ENCODE measurements around the gene TUBB2A. TPM values are rescaled to one million over a fixed set of nuclear protein-coding genes. Genes with fewer than 3 reads are reported as not detected.
A peak's percentile ranks its signal among the peaks of the same experiment; 100 is the strongest.

Gene TUBB2A
- total and polyA plus RNA-seq, 4 donors, result 10.8 to 53.5 (median 30.1) TPM

DNA sequence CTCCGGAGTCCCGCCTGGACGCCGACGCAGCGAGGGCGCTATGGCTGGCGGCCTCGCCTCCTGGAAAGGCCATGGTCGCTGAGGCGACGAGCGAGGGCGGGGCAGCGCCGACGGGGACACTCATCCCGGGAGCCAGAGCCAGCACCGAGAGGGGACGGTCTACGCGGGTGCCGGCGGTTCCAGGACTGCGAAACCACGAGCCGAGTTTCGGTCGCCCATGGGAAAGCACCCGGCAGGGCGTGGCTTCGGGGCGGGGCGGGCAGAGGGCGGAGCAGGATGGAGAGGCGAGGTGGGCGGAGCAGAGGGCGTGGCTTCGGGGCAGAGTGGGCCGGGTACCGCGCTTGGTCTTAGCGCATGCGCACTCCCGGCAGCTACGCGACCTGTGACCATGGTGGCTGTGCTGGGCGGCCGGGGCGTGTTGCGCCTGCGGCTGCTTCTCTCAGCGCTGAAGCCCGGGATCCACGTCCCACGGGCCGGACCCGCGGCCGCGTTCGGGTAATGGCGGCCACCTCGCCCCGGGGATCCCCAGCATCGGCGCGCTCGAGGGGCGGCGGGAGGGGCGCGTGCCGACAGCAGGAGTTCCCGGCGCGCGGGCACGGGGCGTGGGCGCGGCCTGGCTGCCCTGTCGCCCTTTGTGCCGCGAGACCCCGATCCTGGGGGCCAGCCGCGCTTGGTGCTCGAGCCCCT, 38.8 kb downstream of the TUBB2A start, which contains the start of gene BPHL:
Gene BPHL (plus strand): TSS at position 359 of the 687 bp plus-strand sequence. CDS start 30 bp downstream, at position 389.
- H3K9ac ChIP-seq (ENCODE audit: insufficient read depth in 1 of 2, low read length in 2 of 2), result peak within 1 kb of the TSS; percentile 86 to 87
- H3K4me1 ChIP-seq (ENCODE audit: control insufficient read depth in 5 of 5, insufficient read depth in 5 of 5, low read length in 5 of 5), result peaks cover 0 to 13% (median 4%) of the 10 kb centered on the region in 5 donors
- TF ChIP-seq, protein P1, sequence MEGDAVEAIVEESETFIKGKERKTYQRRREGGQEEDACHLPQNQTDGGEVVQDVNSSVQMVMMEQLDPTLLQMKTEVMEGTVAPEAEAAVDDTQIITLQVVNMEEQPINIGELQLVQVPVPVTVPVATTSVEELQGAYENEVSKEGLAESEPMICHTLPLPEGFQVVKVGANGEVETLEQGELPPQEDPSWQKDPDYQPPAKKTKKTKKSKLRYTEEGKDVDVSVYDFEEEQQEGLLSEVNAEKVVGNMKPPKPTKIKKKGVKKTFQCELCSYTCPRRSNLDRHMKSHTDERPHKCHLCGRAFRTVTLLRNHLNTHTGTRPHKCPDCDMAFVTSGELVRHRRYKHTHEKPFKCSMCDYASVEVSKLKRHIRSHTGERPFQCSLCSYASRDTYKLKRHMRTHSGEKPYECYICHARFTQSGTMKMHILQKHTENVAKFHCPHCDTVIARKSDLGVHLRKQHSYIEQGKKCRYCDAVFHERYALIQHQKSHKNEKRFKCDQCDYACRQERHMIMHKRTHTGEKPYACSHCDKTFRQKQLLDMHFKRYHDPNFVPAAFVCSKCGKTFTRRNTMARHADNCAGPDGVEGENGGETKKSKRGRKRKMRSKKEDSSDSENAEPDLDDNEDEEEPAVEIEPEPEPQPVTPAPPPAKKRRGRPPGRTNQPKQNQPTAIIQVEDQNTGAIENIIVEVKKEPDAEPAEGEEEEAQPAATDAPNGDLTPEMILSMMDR (IDR thresholded peaks at IDR 0.05; ENCODE audit: control extremely low read depth, extremely low read depth), result no peak
- H3K36me3 ChIP-seq (ENCODE audit: control insufficient read depth in 4 of 4, insufficient read depth in 4 of 4, low read length in 4 of 4), result peaks cover under 1 to 13% (median 8%) of the 10 kb centered on the region in 4 donors
- H3K9me3 ChIP-seq (ENCODE audit: control insufficient read depth in 4 of 4, insufficient read depth in 3 of 4, low read length in 3 of 4), result no peaks in the 10 kb centered on the region
- 0 to 1% methylated on average over 83 to 89 of the region's 89 CpGs for WGBS, 2 donors
- peak within 1 kb of the TSS; percentile 98 to 100 for H3K27ac ChIP-seq (ENCODE audit: low read depth in 1 of 2, low read length in 1 of 2)
- peak within 1 kb of the TSS; percentile 67 for H3K4me3 ChIP-seq
- no peaks in the 10 kb centered on the region for H3K27me3 ChIP-seq (ENCODE audit: control insufficient read depth in 3 of 3, insufficient read depth in 3 of 3, low read length in 2 of 3)
- peak; percentile 97 to 98 (median 98) for DNase-seq
- peak; percentile 100 for ATAC-seq (ENCODE audit: insufficient read depth, low FRiP score)

DNA sequence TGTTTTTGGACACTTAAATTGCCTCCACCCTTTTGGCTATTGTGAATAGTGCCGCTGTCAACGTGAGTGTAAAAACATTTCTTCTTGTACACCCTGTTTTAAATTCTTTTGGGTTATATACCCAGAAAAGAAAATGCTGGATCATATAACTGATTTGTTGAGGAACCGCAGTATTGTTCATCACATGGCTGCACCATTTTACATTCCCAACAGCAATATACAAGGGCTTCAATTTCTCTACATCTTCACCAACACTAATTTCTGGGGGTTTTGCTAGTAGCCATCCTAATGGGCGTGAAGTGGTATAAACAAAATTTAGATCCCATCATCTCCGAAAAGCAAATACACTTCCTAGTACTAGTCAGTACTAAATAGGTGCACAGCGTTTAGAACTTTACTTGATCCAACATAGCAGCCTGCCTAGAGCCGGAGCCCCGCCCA, 39.4 kb downstream of the TUBB2A start:
- ATAC-seq (ENCODE audit: insufficient read depth, low FRiP score), result no peak
- H3K9ac ChIP-seq (ENCODE audit: insufficient read depth in 1 of 2, low read length in 2 of 2), result no peak overlapping the region

DNA sequence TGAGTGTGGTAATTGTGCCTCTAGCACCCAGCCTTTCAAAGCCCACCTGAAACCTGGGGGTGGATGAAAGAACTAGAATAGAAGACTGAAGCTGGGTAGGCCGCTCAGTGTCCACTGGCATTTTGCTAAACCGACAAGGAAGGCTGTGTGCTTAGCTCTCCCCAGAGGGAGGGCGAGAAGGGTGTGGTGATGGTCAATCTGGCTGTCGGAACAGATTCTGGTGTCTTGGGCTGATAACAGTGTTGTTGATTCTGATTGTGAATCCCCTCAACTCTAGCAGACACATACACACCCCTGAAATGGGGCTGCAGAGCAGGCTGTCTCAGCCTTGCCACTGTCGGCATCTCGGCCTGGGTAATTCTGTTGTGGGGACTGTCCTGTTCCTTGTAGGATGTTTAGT, 43.0 kb downstream of the TUBB2A start:
- no peak for ATAC-seq (ENCODE audit: insufficient read depth, low FRiP score)
- Histone ChIP-seq H3K27ac (ENCODE audit: low read depth in 1 of 2, low read length in 1 of 2) (no peak overlapping the region), H3K9ac (ENCODE audit: insufficient read depth in 1 of 2, low read length in 2 of 2) (no peak overlapping the region), H3K36me3 (ENCODE audit: control insufficient read depth in 4 of 4, insufficient read depth in 4 of 4, low read length in 4 of 4) (peaks cover 11 to 37% (median 24%) of the 10 kb centered on the region in 4 donors), H3K9me3 (ENCODE audit: control insufficient read depth in 4 of 4, insufficient read depth in 3 of 4, low read length in 3 of 4) (no peaks in the 10 kb centered on the region), H3K27me3 (ENCODE audit: control insufficient read depth in 3 of 3, insufficient read depth in 3 of 3, low read length in 2 of 3) (no peaks in the 10 kb centered on the region), H3K4me1 (ENCODE audit: control insufficient read depth in 5 of 5, insufficient read depth in 5 of 5, low read length in 5 of 5) (peaks cover 0 to 4% (median 1%) of the 10 kb centered on the region in 5 donors), H3K4me3 (no peak overlapping the region)
- no peak for DNase-seq
- TF ChIP-seq, protein P1 (IDR thresholded peaks at IDR 0.05; ENCODE audit: control extremely low read depth, extremely low read depth), result no peak
- 96 to 97% methylated on average over 6 of the region's 6 CpGs for WGBS, 2 donors

More for the DNA sequence above, 39.4 kb downstream of the TUBB2A start:
- DNase-seq, result no peak
- WGBS, 2 donors, result 13 to 18% methylated on average over 8 of the region's 8 CpGs
- peaks cover 0 to 13% (median 4%) of the 10 kb centered on the region in 5 donors for H3K4me1 ChIP-seq (ENCODE audit: control insufficient read depth in 5 of 5, insufficient read depth in 5 of 5, low read length in 5 of 5)
- H3K9me3 ChIP-seq (ENCODE audit: control insufficient read depth in 4 of 4, insufficient read depth in 3 of 4, low read length in 3 of 4), result no peaks in the 10 kb centered on the region
- H3K4me3 ChIP-seq, result peak overlapping the region; percentile 67
- TF ChIP-seq, protein P1 (IDR thresholded peaks at IDR 0.05; ENCODE audit: control extremely low read depth, extremely low read depth), result no peak
- peak overlapping the region; percentile 98 to 100 for H3K27ac ChIP-seq (ENCODE audit: low read depth in 1 of 2, low read length in 1 of 2)
- peaks cover 5 to 18% (median 12%) of the 10 kb centered on the region in 4 donors for H3K36me3 ChIP-seq (ENCODE audit: control insufficient read depth in 4 of 4, insufficient read depth in 4 of 4, low read length in 4 of 4)
- H3K27me3 ChIP-seq (ENCODE audit: control insufficient read depth in 3 of 3, insufficient read depth in 3 of 3, low read length in 2 of 3), result no peaks in the 10 kb centered on the region
